CD4-positive, CD25-positive, alpha-beta regulatory T cell (primary cell): ENCODE measurements around the gene SERINC4. TPM values are rescaled to one million over a fixed set of nuclear protein-coding genes. Genes with fewer than 3 reads are reported as not detected.
"Not testable (repeated sequence)": the region's sequence is repeated elsewhere in the genome, so short reads cannot be mapped to it uniquely, and the experiment has no call there.

Source experiments
- ATAC-seq, 2 donors: fragments of 150-1000 bp; cut with Tn5 transposase; one replicate each; pipeline ENCODE4 v1.10.0; 2021; ENCODE audit warnings: low read depth in 2 of 2, moderate number of reproducible peaks in 2 of 2, moderate library complexity in 1 of 2
- DNase-seq, 3 donors: peaks; one replicate each; pipeline versions ENCODE4 v3.0.0 to v3.0.0-alpha.2; 2012 to 2022; ENCODE audit warnings: mixed read lengths in 1 of 3
- H3K27ac ChIP-seq: one replicate; pipeline ENCODE4 v1.7.0; 2013; ENCODE audit warnings: mild to moderate bottlenecking, low read length; ENCODE audit not compliant: insufficient read depth, poor library complexity, severe bottlenecking
- H3K27me3 ChIP-seq: one replicate; pipeline ENCODE4 v1.7.0; 2013; ENCODE audit warnings: low read length; ENCODE audit not compliant: control insufficient read depth, insufficient read depth
- H3K36me3 ChIP-seq: one replicate; pipeline ENCODE4 v1.7.0; 2013; ENCODE audit warnings: mild to moderate bottlenecking, low read length, moderate library complexity; ENCODE audit not compliant: control insufficient read depth, insufficient read depth
- H3K4me1 ChIP-seq: 2 replicates; pipeline ENCODE4 v1.7.0; 2013; ENCODE audit warnings: mild to moderate bottlenecking, low read length; ENCODE audit not compliant: insufficient read depth, control insufficient read depth, poor library complexity, severe bottlenecking
- H3K4me3 ChIP-seq: one replicate; pipeline ENCODE4 v1.7.0; 2013; ENCODE audit warnings: low read depth, mild to moderate bottlenecking, low read length, moderate library complexity
- H3K9me3 ChIP-seq, 2 experiments: 1 replicate in 1 of 2; 2 replicates in 1 of 2; pipeline ENCODE4 v1.7.0; 2013; ENCODE audit warnings: low read length in 2 of 2, mild to moderate bottlenecking in 1 of 2, moderate library complexity in 1 of 2; ENCODE audit not compliant: control insufficient read depth in 2 of 2
- H3K27ac Mint-ChIP-seq, 3 donors: one replicate each; pipeline ENCODE4 v1.8.0; 2020 to 2022; ENCODE audit warnings: mild to moderate bottlenecking in 3 of 3, mixed read lengths in 3 of 3, moderate library complexity in 2 of 3
- H3K27me3 Mint-ChIP-seq: one replicate; pipeline ENCODE4 v1.8.0; 2022; ENCODE audit warnings: mild to moderate bottlenecking, mixed read lengths
- H3K36me3 Mint-ChIP-seq: one replicate; pipeline ENCODE4 v1.8.0; 2020; ENCODE audit warnings: mixed read lengths
- H3K4me1 Mint-ChIP-seq, 4 donors: one replicate each; pipeline ENCODE4 v1.8.0; 2020 to 2022; ENCODE audit warnings: mixed read lengths in 4 of 4, mild to moderate bottlenecking in 1 of 4
- H3K4me3 Mint-ChIP-seq, 4 donors: one replicate each; pipeline ENCODE4 v1.8.0; 2020 to 2022; ENCODE audit warnings: mild to moderate bottlenecking in 4 of 4, mixed read lengths in 4 of 4, moderate library complexity in 3 of 4
- H3K9me3 Mint-ChIP-seq, 7 donors: one replicate each; pipeline ENCODE4 v1.8.0; 2020 to 2022; ENCODE audit warnings: mixed read lengths in 7 of 7, mild to moderate bottlenecking in 3 of 7, moderate library complexity in 2 of 7
- polyA plus RNA-seq, 4 donors: library from polyadenylated mRNA; unstranded; fragments of 300-500 nt; fragmentation: Illumina TruSeq; gene quantifications; one replicate each; pipeline ENCODE4 v1.2.3, GENCODE V29; 2021
- total RNA-seq: library from RNA; stranded (reverse); gene quantifications from one replicate; pipeline ENCODE4 v1.2.3, GENCODE V29; 2022

Gene SERINC4
- total and polyA plus RNA-seq, 5 donors from 2014 or later, result 1.2 to 2.8 (median 2.3) TPM; not detected in 1

DNA sequence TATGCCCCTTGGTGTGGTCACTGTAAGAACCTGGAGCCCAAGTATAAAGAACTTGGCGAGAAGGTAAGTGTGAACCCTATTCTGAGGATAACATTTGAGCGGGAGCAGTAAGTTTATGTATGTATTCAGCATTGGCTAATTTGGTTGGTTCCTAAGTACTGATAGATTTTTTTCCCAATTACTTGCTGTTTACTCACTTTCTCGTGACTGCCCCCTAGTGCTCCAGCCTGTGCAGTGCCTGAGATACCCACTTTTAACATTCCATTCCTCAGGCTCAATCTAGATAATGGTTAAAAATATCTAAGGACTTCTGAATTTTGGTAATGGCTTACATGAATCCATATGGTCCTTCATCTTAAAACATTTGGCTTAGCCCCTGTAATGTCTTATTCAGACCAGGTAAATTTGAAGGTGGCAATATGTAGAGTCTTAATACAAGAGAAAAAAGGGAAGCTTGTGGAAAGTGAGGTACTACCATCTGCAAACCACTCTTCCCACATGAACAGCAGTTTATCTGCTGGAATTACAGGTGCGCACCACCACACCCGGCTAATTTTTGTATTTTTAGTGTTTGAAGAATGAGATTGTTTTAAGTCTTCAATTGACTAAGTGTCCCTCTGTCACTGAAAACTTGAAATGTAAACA, 30.3 kb downstream of the SERINC4 start:
- no peaks in the 10 kb centered on the region for H3K9me3 ChIP-seq
- H3K4me1 ChIP-seq, result no peaks in the 10 kb centered on the region
- no peak overlapping the region for H3K4me3 ChIP-seq
- peaks cover 45% of the 10 kb centered on the region for H3K36me3 Mint-ChIP-seq
- peak overlapping the region in 2 of 3 donors; percentile 45 to 70 for H3K27ac Mint-ChIP-seq
- peak; percentile 71 to 74 for ATAC-seq
- DNase-seq, result peak; percentile 40 to 68 (median 53)
- peaks cover 83% of the 10 kb centered on the region for H3K36me3 ChIP-seq
- H3K27ac ChIP-seq, result no peak overlapping the region
- H3K27me3 Mint-ChIP-seq, result no peaks in the 10 kb centered on the region
- no peaks in the 10 kb centered on the region for H3K27me3 ChIP-seq
- no peak overlapping the region for H3K4me3 Mint-ChIP-seq
- peaks cover 0 to 7% (median 4%) of the 10 kb centered on the region in 4 donors for H3K4me1 Mint-ChIP-seq
- no peaks in the 10 kb centered on the region for H3K9me3 Mint-ChIP-seq

DNA sequence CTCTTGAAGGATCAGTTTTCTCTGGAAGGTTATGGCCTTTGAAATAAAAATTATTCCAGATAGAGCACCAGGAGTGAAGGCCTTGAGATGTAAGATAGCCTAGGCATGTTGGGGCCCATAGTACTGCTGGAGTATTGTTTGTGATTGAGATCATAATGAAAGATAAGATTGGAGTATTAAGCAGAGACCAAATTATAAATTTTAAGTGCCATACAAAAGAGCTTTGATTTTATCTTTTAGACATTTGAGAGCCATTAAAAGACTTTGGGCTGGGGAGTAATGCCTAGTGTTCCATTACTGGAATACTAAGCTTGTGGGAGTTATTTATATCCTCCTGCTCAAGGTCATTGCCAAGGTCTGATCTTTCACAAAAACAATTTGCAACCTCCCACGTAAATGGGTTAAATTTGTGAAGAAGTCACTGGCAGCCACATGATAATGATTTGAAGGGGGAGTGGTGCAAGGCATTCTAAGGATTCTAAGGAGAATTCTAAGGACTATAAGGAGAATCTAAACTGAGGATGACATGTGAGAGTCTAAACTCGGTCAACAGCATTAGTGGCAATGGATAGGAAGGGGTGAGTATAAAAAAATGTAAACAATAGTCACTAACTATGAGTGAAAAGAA, 36.1 kb downstream of the SERINC4 start:
- no peaks in the 10 kb centered on the region for H3K4me1 ChIP-seq
- H3K27ac ChIP-seq, result no peak overlapping the region
- peaks cover 0 to 17% (median 4%) of the 10 kb centered on the region in 4 donors for H3K4me1 Mint-ChIP-seq
- H3K36me3 ChIP-seq, result peaks cover 93% of the 10 kb centered on the region
- H3K9me3 ChIP-seq, result no peaks in the 10 kb centered on the region
- H3K27me3 ChIP-seq, result no peaks in the 10 kb centered on the region
- no peaks in the 10 kb centered on the region for H3K9me3 Mint-ChIP-seq
- H3K27me3 Mint-ChIP-seq, result no peaks in the 10 kb centered on the region
- H3K27ac Mint-ChIP-seq, result no peak overlapping the region
- no peak overlapping the region for H3K4me3 ChIP-seq
- DNase-seq, result no peak
- peaks cover 32% of the 10 kb centered on the region for H3K36me3 Mint-ChIP-seq
- ATAC-seq, result no peak
- no peak overlapping the region for H3K4me3 Mint-ChIP-seq

DNA sequence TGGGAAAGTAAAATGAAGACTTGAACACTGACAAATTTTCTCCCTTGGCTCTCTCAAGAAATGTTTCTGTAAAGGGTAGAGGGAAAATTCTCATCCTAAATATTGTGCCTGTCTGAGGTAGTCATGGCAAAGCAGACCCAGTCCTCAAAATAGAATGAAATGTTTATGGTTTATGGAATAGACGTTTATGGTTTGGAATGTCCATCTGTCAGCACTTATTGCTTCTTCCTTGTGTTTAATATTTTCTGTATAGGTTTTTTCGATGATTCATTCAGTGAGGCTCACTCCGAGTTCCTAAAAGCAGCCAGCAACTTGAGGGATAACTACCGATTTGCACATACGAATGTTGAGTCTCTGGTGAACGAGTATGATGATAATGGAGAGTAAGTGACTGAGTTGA, 37.2 kb downstream of the SERINC4 start:
- no peaks in the 10 kb centered on the region for H3K9me3 Mint-ChIP-seq
- H3K27me3 ChIP-seq, result no peaks in the 10 kb centered on the region
- no peaks in the 10 kb centered on the region for H3K4me1 ChIP-seq
- peaks cover 29% of the 10 kb centered on the region for H3K36me3 Mint-ChIP-seq
- no peak overlapping the region for H3K27ac ChIP-seq
- no peak for ATAC-seq
- no peaks in the 10 kb centered on the region for H3K27me3 Mint-ChIP-seq
- no peak overlapping the region for H3K4me3 ChIP-seq
- no peak overlapping the region for H3K4me3 Mint-ChIP-seq
- H3K4me1 Mint-ChIP-seq, result peaks cover 0 to 17% (median 4%) of the 10 kb centered on the region in 4 donors
- peaks cover 88% of the 10 kb centered on the region for H3K36me3 ChIP-seq
- H3K27ac Mint-ChIP-seq, result peak overlapping the region in 1 of 3 donors; percentile 49
- no peak for DNase-seq
- H3K9me3 ChIP-seq, result no peaks in the 10 kb centered on the region

DNA sequence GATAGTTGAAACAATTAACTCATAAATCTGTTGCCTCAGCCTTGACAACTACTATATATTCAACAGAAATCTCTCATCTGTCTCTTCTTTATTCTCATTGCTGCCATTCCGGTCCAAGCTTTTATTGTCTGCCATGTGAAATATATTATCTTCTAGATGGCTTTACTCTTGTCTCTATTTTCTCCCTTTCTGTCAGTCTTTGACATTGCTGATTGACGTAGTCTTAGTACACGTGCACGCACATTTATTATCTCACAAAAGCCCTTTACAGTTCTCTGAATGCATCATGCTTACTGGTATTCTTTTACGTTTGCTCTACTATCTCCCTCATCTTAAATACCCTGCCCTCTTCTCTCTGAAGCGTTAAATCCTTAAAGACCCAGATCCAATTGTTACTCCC, 48.1 kb downstream of the SERINC4 start:
- no peaks in the 10 kb centered on the region for H3K9me3 Mint-ChIP-seq
- peaks cover 3% of the 10 kb centered on the region for H3K27me3 Mint-ChIP-seq
- no peak overlapping the region for H3K4me3 ChIP-seq
- no peak overlapping the region for H3K27ac ChIP-seq
- peaks cover 44% of the 10 kb centered on the region for H3K4me1 ChIP-seq
- H3K9me3 ChIP-seq, result no peaks in the 10 kb centered on the region
- H3K4me3 Mint-ChIP-seq, result peak overlapping the region; percentile 1 to 90 (median 60)
- ATAC-seq, result no peak
- no peak for DNase-seq
- H3K36me3 ChIP-seq, result peaks cover 43% of the 10 kb centered on the region
- peak overlapping the region in 2 of 3 donors; percentile 1 to 67 for H3K27ac Mint-ChIP-seq
- H3K36me3 Mint-ChIP-seq, result peaks cover 19% of the 10 kb centered on the region
- no peaks in the 10 kb centered on the region for H3K27me3 ChIP-seq
- H3K4me1 Mint-ChIP-seq, result peaks cover 29 to 68% (median 40%) of the 10 kb centered on the region in 4 donors

DNA sequence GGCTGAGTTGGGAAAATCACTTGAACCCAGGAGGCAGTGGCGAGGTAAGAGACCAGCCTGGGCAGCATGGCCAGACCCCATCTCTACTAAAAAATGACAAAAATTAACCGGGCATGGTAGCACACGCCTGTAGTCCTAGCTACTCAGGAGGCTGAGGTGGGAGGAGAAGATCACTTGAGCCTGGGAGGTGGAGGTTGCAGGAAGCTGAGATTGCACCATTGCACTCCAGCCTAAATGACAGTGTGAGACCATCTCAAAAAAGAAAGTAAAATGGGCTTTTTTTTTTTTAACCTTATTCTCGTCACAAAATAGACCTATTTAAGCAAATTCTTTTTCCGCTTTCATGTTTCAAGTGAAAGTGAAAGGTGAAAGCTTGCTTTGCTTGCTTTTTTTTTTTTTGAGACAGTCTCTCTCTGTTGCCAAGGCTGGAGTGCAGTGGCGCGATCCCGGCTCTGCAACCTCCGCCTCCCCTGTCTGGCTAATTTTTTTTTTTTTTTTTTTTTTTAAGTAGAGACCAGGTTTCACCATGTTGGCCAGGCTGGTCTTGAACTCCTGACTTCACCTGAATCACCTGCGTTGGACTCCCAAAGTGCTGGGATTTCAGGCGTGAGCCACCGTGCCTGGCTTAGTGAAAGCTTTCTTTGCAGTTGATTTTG, 50.2 kb downstream of the SERINC4 start:
- Mint-ChIP-seq H3K4me3 (peak overlapping the region; percentile 78 to 98 (median 86)), H3K27ac (peak overlapping the region; percentile 40 to 90 (median 88)), H3K9me3 (no peaks in the 10 kb centered on the region), H3K36me3 (peaks cover 11% of the 10 kb centered on the region), H3K4me1 (peaks cover 24 to 70% (median 44%) of the 10 kb centered on the region in 4 donors), H3K27me3 (peaks cover 5% of the 10 kb centered on the region)
- ATAC-seq (peak; percentile 49 to 52), DNase-seq (peak; percentile 34 to 89 (median 83))
- no peaks in the 10 kb centered on the region for H3K9me3 ChIP-seq
- peaks cover 50% of the 10 kb centered on the region for H3K4me1 ChIP-seq
- no peaks in the 10 kb centered on the region for H3K27me3 ChIP-seq
- H3K36me3 ChIP-seq, result peaks cover 26% of the 10 kb centered on the region
- H3K27ac ChIP-seq, result peak overlapping the region; percentile 80
- H3K4me3 ChIP-seq, result peak overlapping the region; percentile 82

DNA sequence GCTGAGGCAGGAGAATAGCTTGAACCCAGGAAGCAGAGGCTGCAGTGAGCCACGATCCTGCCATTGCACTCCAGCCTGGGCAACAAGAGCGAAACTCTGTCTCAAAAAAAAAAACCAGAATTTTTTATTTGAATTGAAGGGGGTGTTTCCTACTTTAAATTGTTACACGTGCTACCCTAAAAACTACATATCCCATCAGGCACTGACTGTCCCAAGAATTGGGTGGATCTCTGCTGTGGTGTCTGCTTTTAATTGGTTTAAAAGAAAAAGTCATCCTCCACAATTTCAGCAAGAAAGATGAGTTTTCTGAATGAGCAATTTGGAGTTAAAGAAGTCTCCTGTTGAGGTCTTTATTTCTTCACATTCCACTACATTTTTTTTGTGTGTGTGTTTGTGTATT, 51.6 kb downstream of the SERINC4 start:
- Mint-ChIP-seq H3K27ac (peak overlapping the region; percentile 76 to 93 (median 78)), H3K4me1 (peaks cover 23 to 68% (median 47%) of the 10 kb centered on the region in 4 donors), H3K9me3 (no peaks in the 10 kb centered on the region), H3K36me3 (peaks cover 8% of the 10 kb centered on the region), H3K27me3 (peaks cover 5% of the 10 kb centered on the region), H3K4me3 (peak overlapping the region; percentile 82 to 99 (median 94))
- Histone ChIP-seq H3K36me3 (peaks cover 13% of the 10 kb centered on the region), H3K4me1 (peaks cover 50% of the 10 kb centered on the region), H3K27ac (peak overlapping the region; percentile 86), H3K4me3 (peak overlapping the region; percentile 88), H3K27me3 (no peaks in the 10 kb centered on the region), H3K9me3 (no peaks in the 10 kb centered on the region)
- ATAC-seq, result no peak
- DNase-seq, result peak in 2 of 3 donors; percentile 59 to 64

DNA sequence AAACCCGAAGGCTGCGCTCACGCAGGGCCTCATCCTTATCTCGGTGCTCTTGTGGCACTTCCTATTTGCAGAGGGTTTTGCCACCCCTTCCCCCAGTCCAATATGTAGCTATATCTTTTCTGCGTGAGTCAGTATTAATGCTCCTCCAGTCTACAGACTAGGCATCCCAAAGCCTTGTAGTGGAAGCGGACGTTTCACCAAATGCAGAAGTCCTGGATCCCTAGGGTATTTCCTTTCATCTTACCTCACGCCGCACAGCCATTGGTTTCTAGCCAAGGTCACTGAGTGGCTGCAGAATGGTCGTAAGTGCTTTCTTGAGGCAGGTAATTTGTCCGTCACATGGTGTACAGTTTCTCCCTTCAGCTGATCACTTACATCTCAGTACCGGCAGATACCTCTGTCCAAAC, 53.1 kb downstream of the SERINC4 start:
- peak overlapping the region; percentile 93 to 96 (median 94) for H3K27ac Mint-ChIP-seq
- H3K4me1 ChIP-seq, result peaks cover 46% of the 10 kb centered on the region
- H3K4me3 Mint-ChIP-seq, result peak overlapping the region; percentile 90 to 99 (median 96)

More for the DNA sequence above, 53.1 kb downstream of the SERINC4 start:
- H3K27me3 Mint-ChIP-seq, H3K27me3 ChIP-seq, H3K9me3 Mint-ChIP-seq, H3K9me3 ChIP-seq, H3K36me3 Mint-ChIP-seq, H3K36me3 ChIP-seq: not testable (repeated sequence)
- H3K4me1 Mint-ChIP-seq, result peaks cover 15 to 54% (median 37%) of the 10 kb centered on the region in 4 donors
- H3K27ac ChIP-seq, result peak overlapping the region; percentile 86
- peak overlapping the region; percentile 88 for H3K4me3 ChIP-seq
- DNase-seq, result peak in 1 of 3 donors; percentile 44
- ATAC-seq, result peak; percentile 44 to 50
